Esophagus squamous epithelium (tissue), 4 donors: ENCODE measurements around the gene RNF223.

Source experiments
- POLR2A ChIP-seq, 4 donors: fragments of 450-650 bp; IDR thresholded peaks; one replicate each; pipeline ENCODE4 v1.6.1; 2017; ENCODE audit warnings: antibody characterized with exemption in 4 of 4, mild to moderate bottlenecking in 4 of 4, moderate library complexity in 3 of 4
- TF ChIP-seq, protein P1 (sequence below), 6 experiments: fragments of 450-650 bp in 4 of 6; fragments of 200-600 bp in 2 of 6; sonication (generic) in 2 of 6; IDR thresholded peaks; one replicate each; pipeline ENCODE4 v1.5.1; 2016 to 2019; ENCODE audit warnings: antibody characterized with exemption in 6 of 6, mild to moderate bottlenecking in 4 of 6, moderate library complexity in 4 of 6

DNA sequence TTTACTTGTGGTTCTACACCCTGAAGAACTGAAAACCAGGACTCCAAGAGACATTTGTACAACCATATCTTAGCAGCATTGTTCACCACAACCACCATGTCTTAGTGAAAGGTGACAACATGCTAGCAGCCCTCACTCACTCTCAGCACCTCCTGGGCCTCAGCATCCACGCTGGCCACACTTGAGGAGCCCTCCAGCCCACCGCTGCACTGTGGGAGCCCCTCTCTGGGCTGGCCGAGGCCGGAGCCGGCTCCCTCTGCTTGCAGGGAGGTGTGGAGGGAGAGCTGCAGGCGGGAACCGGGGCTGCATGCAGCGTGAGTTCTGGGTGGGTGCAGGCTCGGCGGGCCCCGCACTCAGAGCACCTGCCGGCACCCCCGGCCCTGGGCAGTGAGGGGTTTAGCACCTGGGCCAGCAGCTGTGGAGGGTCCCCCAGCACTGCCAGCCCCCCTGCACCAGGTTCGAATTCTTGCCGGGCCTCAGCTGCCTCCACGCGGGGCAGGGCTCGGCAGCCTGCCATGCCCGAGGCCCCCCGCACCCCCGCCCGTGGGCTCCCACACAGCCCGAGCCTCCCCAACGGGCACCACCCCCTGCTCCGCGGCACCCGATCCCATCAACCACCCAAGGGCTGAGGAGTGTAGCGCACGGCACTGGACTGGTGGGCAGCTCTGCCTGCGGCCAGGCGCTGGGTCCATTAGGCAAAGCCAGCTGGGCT is 32.6 kb upstream of the RNF223 start:
- TF ChIP-seq, protein P1, sequence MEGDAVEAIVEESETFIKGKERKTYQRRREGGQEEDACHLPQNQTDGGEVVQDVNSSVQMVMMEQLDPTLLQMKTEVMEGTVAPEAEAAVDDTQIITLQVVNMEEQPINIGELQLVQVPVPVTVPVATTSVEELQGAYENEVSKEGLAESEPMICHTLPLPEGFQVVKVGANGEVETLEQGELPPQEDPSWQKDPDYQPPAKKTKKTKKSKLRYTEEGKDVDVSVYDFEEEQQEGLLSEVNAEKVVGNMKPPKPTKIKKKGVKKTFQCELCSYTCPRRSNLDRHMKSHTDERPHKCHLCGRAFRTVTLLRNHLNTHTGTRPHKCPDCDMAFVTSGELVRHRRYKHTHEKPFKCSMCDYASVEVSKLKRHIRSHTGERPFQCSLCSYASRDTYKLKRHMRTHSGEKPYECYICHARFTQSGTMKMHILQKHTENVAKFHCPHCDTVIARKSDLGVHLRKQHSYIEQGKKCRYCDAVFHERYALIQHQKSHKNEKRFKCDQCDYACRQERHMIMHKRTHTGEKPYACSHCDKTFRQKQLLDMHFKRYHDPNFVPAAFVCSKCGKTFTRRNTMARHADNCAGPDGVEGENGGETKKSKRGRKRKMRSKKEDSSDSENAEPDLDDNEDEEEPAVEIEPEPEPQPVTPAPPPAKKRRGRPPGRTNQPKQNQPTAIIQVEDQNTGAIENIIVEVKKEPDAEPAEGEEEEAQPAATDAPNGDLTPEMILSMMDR (IDR thresholded peaks at IDR 0.05) = no peak
- no peak for TF ChIP-seq POLR2A (IDR thresholded peaks at IDR 0.05)
